NCI-H2227 (cell line): ENCODE measurements around the gene SEC62.
"Not testable (repeated sequence)": the region's sequence is repeated elsewhere in the genome, so short reads cannot be mapped to it uniquely, and the experiment has no call there.

Source experiments
- DNase-seq: peaks from one replicate; lab custom pipeline; 2025; ENCODE audit not compliant: unreplicated experiment; lab: John Stamatoyannopoulos, UW

SEC62 gene

DNA sequence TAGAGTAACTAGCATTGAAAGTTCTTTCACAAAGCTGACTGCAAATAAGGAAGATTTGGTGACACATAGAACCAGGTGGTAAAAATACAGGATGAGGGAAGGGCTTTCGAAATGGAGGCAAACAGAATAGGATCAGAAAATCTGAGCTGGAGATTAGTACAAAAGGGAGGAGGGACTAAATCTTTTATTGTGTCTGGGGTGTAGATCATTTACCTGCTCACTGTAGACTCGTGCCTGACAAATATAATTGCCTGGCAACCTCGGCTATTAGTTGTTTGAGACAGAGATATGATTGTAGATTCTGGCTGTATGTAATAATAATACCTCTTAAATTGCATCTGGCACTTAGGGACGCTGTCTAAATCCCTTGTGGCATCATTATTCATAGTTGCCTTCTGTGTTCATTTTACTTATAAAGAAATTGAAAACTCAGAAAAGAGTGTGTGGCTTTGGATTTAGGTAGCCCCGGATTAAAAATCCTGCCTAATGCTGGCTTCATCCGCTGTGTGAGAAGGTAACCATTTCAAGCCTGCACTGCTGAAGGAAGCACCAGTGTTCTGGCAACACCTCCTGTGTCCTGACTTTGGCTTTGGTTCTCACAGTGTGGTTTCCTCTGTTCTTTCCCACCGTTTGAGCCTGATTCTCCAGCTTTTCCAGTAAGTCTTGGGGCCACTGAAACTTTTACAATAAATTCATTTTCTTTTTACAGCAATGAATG lies 46.2 kb downstream of the SEC62 start:
- peak; percentile 29 for DNase-seq

DNA sequence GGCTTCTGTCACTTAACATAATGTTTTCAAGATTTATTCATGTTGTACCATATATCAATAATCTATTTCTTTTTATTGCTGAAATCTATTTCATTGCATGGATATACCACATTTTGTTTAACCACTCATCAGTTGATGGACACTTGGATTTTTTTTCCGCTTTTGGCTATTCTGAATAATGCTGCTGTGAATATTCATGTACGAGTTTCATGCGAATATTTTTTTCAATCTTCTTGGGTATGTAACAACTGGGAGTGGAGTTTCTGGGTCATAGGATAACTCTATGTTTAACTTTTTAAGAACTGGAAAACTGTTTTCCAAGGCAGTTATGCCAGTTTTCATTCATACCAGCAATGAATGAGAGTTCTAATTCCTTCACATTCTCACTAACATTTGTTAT lies 49.5 kb downstream of the SEC62 start:
- no peak for DNase-seq

DNA sequence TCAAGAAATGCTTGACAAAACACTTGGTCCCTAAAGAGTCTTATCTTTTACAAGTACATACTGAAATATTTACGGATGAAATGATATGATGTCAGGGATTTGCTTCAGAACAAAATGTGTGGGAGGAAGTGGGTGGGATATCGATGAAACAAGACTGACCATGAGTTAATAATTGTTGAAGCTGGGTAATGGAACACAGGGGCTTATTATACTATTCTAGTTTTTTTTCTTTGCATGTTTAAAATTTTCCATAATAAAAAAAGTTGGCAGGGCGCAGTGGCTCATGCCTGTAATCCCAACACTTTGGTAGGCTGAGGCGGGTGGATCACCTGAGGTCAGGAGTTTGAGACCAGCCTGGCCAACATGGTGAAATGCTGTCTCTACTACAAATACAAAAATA lies 52.7 kb downstream of the SEC62 start:
- DNase-seq = not testable (repeated sequence)

DNA sequence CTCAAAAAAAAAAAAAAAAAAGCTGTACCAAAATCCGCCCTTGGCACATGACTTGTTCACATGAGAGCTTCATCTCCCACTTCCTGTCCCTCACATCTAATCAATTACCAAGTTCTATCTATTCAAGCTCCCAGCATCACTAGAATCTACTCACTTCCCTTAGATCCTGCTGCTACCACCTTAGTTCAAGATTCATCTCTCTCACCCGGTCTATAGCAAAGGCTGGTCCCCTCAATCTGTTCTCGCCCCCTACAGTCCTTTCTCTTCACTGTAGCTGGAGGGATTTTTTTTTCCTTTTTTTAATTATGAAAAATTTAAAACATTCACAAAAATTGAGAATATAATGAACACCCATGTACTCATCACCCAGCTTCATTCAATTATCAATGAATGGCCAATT lies 54.5 kb downstream of the SEC62 start:
- DNase-seq = no peak

DNA sequence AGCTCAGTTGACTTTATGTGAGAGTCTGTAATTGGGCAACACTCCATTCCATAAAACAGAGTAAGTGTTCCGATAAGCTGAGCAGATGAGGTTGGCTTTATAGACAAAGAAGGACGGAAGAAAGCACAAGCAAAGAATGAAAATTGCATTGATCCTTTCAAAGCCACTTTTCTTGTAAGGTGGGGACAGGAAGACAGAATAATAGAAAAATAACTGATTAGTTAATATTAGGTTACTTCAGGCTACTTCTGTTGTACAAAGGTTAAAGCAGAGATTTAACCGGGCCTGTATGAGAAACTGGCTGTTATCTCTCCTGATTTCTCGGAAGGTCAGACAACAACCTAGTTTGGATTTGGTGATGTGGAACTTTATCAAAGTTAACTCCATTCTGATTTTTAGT lies 55.7 kb downstream of the SEC62 start:
- no peak for DNase-seq

DNA sequence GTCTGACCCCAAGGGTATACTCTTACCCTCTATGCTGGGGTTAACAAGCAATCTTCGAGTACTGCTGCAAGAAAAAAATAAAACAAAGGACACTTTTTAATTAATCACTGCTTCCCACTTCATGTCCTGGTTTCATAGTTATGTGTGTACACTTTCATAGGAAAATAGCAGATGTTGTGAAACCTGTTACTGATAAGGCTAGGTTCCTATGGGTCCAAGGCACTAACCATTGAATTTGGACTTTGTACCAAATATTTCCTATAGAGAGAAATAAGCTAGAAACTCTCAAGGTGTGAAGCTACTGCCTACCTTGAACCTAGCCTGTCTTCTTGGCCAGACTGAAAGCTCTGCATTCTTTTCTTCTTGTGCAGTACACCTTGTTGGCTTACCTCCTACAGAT lies 56.6 kb downstream of the SEC62 start:
- DNase-seq = no peak

DNA sequence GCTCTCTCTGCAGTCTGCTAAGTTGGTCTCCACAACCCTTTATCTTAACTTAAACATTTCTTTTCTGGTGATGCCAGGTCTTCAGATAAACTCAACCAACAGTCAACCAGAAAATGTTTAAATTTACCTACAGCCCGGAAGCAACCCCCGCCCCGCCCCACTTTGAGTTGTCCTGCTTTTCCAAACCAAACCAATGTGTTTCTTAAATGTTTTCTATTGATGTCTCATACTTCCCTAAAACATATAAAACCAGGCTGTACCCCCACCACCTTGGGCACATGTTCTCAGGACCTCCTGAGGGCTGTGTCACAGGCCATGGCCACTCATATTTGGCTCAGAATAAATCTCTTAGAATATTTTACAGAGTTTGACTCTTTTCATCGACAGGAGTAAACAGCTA lies 58.0 kb downstream of the SEC62 start:
- no peak for DNase-seq

DNA sequence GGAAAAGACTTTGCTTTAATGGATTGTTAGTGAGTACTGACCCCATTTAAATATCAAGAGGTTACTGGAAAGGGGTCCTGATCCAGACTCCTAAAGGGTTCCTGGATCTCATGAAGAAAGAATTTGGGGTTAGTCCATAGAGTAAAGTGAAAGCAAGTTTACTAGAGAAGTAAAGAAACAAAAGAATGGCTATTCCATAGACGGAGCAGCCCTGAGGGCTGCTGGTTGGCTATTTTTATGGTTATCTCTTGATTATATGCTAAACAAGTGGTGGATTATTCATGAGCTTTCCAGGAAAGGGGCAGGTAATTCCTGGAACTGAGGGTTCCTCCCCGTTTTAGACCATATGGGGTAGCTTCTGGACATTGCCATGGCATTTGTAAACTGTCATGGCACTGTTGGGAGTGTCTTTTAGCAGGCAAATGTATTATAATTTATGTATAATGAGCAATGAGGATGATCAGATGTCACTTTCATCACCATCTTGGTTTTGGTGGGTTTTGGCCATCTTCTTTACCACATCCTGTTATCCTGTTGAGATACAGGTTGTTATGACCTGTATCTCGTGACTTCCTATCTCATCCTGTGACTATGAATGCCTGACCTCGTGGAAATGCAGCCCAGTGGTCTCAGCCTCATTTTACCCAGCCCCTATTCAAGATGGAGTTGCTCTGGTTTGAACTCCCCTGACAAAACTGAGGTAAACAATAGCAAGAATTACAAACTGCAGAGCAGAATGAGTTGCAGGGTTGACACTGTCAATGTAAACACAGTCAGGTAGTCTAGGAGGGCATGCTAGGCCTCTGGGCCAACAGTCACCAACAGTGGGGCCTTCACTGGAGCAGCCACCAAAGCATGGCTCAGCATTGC lies 60.9 kb downstream of the SEC62 start:
- DNase-seq = no peak

DNA sequence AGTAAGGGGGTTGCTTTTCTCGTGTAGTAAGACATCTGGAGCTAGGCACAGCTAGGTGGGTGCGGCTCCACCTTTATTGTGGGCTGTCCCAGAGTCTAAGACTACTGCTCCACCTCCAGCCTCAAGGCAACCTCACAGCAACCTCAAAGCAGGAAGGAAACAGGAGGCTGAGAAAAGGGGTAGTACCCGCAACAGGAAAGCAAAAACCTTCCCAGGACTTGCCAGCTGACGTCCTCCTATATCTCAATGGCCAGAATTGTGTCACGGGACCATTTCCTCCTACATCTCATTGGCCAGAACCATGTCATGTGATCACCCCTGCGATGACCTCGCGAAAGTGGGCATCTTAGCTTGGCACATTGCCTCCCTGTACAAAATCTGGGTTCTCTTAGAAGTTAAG lies 66.9 kb downstream of the SEC62 start:
- no peak for DNase-seq

DNA sequence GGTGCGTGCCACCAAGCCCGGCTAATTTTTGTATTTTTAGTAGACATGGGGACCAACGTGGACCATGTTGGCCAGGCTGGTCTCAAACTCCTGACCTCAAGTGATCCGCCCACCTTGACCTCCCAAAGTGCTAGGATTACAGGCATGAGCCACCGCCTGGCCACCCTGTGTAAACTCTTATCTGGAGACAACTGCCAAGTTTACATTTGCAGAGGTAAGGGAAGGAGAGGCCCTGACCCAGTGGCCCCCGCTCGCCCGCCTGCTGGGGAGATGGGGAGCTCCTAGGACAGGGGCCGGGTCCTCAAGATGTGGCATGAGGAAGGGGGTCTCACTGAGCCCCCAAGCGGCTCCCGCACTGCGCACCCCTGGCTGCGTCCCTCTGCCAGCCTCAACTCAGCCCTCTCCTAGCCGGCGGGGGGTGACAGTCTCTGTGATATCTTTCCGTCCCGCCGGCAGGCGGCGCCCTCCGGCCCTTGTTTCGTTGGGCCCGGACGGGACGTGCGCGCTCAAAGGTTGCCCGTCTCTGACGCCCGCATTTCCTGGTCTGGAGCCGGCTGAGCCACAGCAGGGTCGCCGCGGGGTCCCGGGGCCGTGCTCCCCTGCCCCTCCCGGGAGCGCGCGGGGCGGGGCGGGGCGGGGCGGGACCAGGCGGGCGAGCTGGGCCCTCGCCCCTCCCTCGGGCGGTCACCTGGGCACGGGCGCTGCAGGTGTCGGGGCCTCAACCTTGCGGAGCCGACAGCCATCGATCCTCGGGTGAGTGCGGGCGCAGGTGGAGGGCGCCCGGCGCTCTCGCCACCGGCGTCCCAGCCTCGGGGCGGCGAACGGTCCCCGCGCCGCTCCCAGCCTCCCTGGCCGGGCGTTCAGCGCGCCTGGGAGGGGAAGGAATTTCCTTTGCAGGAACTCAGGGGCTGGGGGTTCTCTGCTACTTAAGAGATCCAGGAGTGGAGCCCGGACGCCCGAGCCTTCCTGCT lies 71.1 kb downstream of the SEC62 start, which contains the start of gene GPR160:
Gene GPR160 (plus strand): TSS at position 533 of the 971 bp plus-strand sequence. CDS start 45,978 bp downstream, outside the sequence.
- peak; percentile 74 for DNase-seq

DNA sequence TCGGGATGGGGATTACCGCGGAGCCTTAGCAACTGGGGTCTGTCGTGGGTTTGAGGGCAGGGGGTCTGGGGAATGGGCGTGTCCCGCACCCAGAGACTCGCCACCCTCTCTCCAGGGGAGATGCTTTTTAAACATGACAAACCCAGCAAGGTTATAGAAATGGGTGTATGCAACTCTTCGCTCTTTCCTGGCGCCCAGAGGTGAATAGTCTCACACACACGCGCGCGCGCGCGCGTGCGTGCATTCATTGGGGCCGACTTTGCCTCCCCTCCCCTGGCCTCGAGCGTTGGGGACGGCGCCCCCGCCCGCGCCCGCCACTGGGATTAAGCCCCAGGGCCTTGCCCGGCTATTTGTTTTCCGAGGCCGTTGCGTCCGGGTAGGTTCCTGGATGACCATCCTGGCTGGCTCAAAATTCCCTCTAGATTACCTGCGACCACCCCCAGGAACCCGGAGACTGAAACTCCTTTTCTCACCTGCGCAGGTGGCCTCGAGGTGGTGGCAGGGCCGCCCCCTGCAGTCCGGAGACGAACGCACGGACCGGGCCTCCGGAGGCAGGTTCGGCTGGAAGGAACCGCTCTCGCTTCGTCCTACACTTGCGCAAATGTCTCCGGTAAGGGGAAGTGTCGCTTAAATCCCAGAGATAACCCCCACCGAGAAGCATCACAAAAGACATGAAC lies 72.0 kb downstream of the SEC62 start:
- peak; percentile 12 for DNase-seq

DNA sequence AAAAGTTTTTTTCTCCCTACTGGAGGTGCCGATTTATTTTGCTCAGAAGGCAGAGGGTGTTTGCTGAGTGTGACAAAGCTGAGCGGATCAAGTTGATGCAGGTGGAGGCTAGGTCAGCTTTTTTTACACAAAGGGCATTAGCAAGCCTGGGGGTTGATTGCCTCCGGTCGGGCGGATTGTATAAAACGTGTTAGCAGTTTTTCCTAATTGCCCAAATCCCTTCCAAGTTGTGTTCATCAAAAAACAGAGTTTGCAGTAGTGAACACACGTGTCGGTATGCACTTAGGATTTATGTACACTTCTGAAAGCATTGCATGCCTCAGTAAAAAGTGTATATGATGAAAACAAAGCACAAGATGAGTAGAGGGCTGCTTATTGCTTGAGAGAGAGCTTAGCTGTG lies 73.8 kb downstream of the SEC62 start:
- DNase-seq = no peak

DNA sequence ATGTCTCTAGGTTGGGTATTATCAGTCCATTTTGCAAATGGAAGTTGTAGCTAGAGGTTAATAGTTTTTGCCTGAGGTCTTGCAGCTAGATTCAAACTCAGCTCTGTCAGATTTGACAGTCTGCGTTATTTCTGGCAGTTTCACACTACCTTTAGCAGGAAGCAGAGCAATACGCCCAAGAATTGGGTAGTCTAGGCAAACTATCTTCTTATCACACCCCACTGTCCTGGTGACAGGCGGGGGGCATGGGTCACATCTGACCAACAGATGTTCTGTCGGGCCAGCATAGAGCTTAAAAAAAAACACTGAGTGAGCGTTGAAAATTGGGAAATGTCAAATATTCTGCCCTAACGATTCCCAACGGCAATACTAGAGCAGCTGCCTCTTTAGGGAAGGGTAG lies 76.9 kb downstream of the SEC62 start:
- DNase-seq = no peak

DNA sequence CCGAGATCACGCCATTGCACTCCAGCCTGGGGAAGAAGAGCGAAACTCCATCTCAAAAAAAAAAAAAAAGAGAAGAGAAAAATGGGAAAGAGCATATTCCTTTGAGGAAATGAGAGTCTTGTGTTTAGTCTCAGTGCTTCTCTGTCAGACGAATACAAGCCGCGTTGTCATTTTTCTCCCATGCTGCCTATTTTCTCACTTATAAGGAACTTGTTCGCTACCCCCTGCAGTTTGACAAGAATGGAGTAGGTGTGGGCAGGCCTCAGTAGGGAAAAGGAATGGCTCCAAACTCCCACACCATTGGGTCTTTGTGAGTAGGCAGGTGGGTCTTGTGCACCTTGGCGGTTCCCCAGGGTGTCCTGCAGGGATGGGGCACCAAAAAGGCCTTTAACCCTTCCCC lies 77.7 kb downstream of the SEC62 start:
- no peak for DNase-seq

DNA sequence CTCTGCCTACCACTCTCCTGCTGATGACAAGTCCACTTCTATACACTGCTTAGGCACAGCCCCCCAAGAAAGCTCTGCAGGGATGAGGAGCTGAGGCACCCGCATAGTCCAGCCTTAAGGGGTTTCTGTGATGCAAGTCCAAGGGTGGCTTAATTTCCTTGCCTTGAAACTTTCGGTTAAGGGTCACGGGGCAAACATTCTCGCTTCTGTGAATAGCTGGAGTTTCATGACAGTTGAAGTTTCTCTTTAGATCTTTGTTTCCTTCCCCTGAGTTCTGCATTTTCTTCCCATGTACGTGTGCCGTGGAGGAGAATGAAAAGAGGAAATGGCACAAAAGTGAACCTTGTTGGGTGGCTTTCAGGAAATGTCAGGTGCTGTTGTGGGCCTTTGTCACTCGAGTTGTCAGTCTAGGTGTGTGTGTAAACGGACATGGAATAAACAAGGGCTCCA lies 78.2 kb downstream of the SEC62 start:
- no peak for DNase-seq

DNA sequence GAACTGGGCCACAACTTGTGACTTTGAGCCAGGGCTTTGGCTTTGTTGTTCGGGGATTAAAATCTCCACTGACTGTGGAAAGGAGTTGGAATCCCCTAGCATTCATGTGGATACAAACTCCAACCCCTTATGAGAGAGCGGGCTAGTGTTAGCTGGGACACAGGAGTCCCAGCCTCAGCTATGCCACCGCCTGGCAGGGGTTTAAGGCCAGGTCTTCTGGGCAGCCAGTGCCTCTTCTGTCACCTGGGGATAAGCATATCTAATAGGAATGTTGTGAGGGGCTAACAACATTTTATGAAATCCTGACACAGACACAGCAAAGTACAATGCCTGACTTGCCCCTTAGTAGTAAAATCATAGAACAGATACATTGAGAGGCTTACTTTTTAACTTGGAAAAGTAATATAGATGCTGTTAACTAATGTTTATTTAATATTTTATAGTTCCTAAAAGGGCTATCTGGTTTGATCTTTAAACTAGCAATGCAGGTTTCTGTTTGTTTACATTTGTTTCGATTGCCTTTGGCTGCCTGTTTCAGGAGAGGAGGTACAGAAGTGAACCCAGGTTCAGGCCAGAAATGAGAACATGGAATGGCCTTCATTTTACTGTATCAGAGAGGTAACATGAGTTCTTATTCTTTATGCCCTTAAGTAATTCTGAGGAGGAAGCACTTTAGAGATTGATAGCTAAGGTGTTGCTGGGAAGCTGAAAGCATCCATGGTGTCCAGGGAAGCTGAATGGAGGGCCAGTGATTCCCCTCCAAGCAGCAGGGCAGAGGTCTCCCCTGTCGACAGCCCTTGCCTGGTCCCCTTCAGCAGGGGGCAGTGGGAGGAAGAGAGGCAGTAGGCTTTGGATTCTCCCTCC lies 79.9 kb downstream of the SEC62 start:
- DNase-seq = no peak

DNA sequence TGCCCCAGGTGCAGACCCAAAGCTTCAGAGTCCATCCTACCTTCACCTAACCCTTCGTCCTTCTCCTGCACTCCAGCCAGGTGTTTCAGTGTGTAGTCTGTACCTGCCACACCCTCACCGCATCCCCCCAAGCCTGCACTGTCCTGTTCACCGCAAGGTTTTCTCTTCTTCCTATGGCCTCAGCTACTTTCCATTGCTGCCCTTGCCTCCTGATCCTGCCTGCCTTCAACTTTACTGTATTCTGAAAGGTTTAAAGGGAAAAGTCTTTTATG lies 80.5 kb downstream of the SEC62 start:
- no peak for DNase-seq
